Stimulated activated CD8-positive, alpha-beta memory T cell treated with anti-CD3 and anti-CD28 coated beads, Interleukin-15, amount 100 ng/mL, for 48 hours (primary cell): ENCODE data around the gene SUPT6H.
"Not testable (repeated sequence)": the region's sequence is repeated elsewhere in the genome, so short reads cannot be mapped to it uniquely, and the experiment has no call there.

Experiments used
- DNase-seq, 2 donors: peaks; one replicate each; pipeline ENCODE4 v3.0.0-alpha.2; 2020; ENCODE audit warnings: low read depth in 2 of 2

SUPT6H gene

DNA sequence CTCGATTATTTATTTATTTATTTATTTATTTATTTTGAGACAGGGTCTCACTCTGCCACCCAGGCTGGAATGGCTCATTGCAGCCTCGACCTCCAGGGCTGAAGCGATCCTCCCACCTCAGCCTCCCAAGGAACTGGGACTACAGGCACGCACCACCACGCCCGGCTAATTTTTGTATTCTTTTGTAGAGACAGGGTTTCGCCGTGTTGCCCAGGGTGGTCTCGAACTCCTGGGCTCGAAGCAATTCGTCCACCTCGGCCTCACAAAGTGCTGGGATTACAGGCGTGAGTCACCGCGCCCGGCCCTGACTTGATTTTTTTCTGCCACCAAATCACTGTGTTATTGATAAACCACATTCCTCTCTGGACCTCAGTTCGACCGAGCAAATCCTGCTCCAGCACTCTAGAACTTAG, 57.0 kb downstream of the SUPT6H start:
- no peak for DNase-seq

DNA sequence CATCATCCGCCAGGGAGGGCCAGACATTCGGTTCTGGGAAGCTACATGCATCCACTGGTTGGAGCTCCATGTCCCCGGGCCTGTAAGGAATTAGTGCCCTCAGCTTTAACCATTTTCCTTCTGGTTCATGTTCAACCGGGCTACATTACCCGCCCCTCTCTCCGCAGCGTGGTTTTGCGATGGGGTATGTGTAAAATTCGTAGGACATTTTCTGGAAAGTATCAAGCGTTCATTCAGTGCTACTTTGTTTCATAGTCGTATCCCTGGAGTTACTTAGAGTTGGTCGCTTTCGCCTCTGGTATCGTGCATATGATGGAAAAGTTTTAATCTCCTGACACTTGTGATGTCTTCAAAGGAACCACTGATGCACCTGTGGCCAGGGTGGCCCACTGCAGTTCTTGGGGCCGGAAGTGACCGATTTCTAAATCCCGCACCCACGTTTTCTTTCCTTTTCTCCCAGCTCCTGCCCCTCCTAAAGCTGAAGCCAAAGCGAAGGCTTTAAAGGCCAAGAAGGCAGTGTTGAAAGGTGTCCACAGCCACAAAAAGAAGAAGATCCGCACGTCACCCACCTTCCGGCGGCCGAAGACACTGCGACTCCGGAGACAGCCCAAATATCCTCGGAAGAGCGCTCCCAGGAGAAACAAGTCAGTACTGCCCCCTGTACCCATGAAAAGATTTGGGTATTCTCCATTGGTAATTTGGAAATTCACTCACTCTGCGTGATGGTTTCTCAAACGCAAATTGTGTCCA, 58.4 kb downstream of the SUPT6H start:
- peak in 1 of 2 donors; percentile 32 for DNase-seq

DNA sequence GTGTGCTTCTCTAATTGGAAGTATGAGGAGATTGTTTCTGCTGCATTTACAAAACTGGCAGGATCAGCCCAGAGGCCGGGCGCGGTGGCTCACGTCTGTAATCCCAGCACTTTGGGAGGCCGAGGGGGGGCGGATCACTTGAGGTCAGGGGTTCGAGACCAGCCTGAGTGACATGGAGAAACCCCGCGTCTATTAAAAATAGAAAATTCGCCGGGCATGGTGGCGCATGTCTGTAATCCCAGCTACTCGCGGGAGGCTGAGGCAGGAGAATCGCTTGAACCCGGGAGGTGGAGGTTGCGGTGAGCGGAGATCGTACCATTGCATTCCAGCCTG, 59.0 kb downstream of the SUPT6H start:
- DNase-seq, result not testable (repeated sequence)

DNA sequence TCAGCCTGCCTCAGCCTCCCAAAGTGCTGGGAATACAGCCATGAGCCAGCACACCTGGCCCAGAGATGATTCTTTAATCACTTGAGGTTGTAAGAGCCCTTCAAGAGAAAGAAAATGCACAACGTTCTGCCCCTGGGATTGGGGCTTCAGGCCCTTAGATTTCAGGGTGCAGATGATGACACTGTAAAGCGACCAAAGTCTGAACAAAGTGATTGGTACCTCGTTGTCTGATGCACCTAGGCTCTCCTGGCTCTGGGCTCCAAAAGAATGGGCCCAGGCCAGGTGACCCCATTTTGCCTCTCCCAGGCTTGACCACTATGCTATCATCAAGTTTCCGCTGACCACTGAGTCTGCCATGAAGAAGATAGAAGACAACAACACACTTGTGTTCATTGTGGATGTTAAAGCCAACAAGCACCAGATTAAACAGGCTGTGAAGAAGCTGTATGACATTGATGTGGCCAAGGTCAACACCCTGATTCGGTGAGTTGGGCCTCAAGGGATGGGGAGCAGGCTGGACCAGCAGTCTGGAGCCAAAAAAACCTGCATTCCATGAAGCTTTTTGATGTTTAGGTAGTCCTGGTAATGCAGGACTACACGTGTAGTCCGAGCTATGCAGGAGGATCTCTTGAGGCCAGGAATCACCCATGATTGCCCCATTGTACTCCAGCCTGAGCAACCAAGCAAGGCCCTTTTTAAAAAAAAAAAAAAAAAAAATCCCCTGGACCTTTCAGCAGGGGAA, 60.6 kb downstream of the SUPT6H start:
- no peak for DNase-seq

DNA sequence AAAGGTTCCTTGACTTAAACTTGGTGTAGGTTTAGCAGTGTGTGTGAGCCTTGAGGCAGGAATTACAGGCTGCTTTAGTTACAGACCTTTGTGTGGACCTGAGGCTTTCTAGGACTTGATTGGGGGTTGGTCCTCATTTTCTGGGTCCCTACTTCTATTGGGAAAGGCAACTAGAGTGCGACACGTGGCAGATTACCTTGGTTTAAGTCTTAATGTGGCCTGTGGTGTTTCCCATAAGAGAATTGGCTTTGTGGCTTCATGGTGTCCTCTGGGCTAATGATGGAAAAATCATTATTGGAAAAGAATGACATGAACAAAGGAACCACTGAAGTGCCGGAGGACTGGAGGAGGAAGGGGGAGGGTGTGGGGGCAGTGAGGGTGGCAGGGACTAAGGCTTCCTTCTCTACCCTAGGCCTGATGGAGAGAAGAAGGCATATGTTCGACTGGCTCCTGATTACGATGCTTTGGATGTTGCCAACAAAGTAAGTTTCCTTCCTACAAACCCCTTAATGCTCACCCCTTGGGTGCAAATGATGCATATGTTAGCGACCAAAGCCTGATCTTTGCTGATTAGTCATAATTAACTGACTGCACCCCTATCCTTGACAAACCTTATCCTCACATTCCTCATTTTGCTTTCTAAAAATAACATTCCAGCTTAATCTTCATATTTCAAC, 61.3 kb downstream of the SUPT6H start:
- no peak for DNase-seq

DNA sequence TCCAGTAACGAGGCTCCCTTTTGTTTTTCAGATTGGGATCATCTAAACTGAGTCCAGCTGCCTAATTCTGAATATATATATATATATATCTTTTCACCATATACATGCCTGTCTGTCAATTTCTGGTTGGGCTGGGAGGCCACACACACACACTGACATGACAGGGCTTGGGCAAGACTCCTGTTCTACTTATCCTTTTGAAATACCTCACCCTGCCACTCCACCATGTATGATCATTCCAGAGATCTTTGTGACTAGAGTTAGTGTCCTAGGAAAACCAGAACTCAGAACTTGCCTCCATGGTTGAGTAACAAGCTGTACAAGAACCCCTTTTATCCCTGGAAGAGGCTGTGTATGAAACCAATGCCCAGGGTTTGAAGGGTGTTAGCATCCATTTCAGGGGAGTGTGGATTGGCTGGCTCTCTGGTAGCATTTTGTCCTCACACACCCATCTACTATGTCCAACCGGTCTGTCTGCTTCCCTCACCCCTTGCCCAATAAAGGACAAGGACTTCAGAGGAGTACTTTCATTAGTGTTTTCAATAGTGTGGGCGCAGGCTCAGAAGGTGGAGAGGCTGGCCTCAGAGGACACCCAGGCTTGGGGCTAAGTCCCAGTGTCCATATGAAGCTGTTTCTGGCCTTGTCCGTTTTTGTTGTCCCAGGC, 62.0 kb downstream of the SUPT6H start:
- DNase-seq, result not testable (repeated sequence)

DNA sequence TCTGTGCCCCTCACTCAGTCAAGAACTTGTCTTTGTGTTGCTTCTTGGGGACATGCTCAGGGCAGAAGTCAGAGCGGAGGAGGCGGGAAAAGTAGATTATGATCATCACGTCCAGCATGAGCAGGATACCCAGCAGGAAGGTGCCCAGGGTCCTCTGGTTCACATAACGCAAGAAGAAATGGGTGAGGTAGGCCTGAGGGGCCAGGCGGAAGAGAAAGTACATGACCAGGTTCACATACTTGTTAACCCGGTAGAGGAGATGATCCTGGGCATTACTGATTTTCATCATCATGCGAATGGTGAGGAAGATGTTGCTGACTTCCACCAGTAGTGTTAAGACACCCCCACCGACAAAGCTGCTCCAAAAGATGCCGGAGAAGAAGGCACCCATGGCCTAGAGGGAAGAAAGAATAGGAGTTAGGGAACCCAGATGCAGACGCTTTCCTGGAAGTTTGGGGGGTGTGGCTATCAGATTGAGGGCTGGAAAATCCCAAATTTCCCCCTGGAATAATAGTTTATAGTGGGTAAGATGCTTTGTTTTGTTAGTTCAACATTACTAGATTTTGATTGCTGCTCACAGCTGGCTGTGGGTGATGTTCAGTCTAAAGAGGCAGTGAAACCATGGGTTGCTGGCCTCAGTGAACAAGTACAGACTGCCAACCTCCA, 62.6 kb downstream of the SUPT6H start:
- DNase-seq, result no peak

DNA sequence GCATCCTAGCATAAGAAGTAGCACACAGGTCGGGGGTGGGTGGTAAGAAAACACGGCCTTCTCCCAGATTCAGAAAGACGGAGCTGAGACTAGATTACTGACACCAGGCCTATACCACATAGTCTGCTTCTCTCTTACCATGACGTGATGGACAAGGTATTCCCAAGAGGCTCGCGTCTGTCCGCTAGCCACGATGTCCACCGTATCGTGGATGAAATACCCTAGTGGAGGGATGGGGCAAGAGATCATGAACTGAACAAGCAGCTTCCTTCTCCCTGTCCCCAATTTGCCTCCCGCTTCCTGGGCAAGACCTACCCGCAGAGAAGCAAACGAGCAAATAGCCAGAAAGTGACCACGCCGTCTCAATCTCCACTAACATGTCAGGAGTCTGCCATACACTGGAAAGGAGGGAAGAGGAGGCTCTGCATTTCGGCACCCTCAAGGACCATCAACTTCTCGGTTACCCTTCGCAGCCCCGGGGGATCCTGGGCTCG, 63.2 kb downstream of the SUPT6H start:
- no peak for DNase-seq

DNA sequence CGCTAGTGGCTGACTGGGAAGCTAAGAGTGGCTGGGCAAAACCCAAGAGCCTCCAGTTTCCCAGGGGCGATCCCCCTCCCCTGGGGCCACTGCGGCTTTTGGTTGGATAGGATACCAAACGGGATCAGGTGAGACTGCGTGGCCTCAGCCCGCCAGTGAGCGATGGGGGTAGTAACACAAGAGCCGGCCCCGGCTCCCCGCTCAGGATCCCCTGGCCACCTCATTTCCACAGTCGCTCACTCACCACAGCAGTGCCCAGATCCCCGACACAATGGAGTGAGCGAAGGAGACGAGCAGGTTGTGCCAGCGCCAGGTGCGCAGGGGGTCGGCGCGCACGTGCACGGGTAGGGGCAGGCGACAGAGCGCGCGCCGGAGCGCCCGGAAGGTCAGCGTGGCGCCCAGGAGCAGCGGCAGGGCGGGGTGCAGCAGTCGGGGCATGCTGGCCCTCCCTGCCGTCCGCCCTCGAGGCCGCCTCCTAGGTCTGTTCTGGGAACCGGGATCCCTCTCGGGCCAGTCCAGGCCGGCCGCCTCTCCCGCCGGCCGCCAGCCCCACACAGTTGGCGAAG, 63.7 kb downstream of the SUPT6H start:
- peak; percentile 54 to 68 for DNase-seq

DNA sequence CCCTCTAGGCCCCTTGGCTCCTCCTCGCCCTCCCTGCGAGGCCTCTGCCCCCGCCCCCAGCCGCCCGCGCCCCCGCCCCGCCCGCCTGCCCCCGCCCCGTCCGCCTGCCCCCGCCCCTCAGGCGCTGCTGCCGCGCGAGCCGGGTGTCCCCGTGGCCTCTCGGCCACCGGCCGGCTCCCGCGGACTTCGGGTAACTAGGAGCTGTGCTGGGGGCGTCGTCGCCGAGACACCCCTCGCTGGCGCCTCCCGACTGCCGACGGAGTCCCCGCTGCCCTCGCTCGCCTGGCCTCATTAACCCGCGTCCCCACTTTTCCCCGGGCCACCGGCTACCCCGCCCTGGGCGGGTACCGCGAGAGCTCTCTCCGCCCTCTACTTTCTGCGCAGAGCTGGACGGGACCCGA, 64.2 kb downstream of the SUPT6H start, which contains the start of gene TLCD1:
TLCD1 (minus strand) TSS at position 8 of the 401 bp plus-strand sequence. CDS start 136 bp downstream, outside the sequence.
- peak; percentile 67 to 73 for DNase-seq

DNA sequence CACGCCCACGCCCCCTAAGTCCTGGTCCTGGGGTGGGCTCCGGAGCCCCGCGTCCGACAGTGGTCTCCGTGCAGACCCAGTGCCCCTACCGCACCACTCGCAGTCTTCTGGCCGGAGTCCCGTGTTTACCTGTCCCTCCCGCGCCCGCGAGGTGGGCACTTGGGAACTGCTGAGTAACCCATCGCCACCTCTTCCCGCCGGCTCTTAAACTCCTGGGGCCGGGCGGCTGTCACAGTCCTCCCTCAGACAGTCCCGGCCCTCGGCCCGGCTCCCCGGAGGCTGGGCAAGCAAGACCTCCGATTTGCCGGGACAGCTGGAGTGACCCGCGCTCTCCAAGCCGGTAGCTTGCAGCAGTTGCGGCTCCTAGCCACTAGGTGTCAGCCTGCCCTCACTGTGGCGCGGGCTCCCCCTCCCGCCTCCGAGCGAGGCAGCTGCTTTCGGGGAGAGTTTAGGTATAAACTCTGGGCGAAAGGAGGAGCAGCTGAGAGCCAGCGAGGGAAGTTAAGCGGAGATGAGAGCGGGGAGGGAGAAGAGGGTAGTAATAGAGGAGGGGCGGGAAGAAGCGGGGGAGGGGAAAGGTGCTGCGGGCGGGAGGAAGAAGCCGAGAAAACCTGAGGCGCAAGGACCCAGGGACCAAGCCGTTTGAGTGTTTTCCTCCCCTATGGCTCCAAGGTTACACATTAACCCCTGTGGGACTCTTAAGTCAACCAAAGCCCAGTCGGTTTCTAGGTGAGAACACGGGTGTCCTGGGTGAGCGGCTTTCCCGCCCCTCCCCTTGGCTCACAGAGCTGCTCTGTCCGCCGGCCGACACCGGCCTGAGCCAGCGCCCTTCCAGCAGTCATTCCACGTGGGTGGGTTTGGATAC, 64.9 kb downstream of the SUPT6H start:
- peak; percentile 88 for DNase-seq

DNA sequence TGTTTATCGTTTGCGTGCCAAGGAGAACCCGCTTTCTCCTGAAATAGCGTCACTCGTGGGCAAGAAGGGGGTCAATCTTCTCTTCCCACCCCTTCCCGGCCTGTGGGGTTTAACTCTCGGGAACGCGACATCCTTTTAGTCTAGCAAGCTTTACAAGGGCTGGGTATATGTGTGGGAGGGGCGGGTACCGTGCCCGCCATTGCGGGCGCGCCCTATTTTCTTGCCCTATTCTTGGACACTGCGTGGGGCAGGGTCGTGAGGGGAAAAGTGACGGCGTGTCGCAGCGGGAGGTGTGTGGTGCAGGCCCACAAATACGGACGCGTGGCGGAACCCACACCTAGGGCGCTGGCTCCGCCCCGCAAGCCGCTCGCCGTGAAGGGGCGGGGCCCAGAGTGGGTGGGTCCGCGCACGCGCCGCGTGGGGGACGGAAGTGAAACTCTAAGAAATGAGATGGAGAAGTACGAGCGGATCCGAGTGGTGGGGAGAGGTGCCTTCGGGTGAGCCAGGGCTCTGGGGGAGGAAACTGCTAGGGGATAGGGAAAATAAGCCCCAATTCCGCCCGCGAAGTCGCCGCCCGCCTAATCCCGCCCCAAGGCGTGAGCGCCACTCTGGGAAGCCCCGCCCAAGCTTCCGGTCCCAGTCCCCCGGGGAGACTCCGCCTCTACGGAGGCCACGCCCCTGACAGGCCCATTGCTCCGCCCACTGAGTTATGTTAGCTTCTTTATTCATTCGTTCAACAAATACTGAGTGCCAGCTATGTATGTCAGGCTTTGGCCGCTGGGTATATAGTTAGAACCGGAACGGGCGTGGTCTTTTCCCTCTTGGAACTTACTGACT, 66.6 kb downstream of the SUPT6H start, which contains the start of gene NEK8:
NEK8 (plus strand) TSS at position 425 of the 837 bp plus-strand sequence; CDS start at position 451, 26 bp downstream.
- DNase-seq, result peak; percentile 93 to 94

DNA sequence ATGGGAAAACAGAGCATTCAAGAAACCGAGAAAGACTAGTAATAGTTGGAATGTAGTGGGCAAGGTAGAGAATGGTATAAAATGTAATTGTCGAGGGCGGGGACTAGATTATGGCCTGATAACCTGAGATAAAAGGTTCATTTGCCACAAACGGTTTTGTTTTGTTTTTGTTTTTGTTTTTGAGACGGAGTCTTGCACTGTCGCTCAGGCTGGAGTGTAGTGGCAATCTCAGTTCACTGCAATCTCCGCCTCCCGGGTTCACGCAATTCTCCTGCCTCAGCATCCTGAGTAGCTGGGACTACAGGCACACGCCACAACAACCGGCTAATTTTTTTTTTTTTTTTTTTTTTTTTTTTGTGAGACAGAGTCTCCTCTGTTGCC, 67.9 kb downstream of the SUPT6H start:
- DNase-seq, result no peak

DNA sequence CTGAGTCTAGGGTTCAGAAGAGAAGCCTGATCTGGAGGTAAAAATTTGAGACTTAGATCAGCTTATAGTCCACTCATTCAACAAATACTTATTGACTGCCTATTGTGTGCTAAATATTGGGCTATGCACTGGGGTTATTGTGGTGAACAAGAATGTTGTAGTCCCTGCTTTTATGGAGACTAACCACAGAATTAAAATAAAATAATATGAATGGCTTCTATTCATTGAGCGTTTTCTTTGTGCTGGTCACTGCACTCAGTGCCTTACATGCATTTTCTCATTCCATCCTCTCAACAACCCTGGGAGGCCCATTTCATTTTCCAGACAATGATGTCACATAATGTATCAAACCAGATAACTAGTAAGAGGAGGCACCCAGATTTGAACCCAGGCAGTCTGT, 71.3 kb downstream of the SUPT6H start:
- DNase-seq, result no peak

DNA sequence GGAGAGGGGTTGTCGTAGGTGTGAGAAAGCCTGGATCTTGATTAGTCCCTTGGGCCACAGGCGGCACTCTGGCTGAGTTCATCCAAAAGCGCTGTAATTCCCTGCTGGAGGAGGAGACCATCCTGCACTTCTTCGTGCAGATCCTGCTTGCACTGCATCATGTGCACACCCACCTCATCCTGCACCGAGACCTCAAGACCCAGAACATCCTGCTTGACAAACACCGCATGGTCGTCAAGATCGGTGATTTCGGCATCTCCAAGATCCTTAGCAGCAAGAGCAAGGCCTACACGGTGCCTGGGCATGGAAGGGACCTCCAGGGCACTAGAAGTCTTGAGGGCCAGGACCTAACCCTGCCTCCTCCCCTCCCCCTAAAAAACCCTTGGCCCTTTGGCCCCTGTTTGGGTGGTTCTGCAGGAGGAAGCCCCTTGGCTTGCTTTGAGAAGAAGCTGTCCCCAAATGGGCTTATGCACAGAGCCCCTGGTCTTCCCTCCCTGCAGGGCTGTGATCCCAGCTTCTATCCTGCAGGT, 72.8 kb downstream of the SUPT6H start:
- no peak for DNase-seq

DNA sequence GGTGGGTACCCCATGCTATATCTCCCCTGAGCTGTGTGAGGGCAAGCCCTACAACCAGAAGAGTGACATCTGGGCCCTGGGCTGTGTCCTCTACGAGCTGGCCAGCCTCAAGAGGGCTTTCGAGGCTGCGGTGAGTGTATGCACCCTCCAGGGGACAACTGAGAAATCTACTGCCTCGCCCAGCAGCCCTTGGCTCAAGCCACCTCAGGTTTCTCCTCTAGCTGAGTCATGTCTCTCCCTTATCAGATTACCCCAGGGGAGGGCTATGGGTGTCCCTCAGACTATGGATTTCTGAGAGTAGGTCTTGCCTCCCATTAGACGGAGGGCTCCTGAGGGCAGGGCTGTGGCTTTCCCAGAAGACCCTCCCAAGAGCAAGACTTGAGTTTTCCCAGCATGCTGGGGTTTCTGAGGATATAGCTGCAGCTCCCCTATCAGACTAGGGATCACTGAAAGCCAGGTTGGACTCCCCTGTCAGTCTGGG, 73.3 kb downstream of the SUPT6H start:
- no peak for DNase-seq

DNA sequence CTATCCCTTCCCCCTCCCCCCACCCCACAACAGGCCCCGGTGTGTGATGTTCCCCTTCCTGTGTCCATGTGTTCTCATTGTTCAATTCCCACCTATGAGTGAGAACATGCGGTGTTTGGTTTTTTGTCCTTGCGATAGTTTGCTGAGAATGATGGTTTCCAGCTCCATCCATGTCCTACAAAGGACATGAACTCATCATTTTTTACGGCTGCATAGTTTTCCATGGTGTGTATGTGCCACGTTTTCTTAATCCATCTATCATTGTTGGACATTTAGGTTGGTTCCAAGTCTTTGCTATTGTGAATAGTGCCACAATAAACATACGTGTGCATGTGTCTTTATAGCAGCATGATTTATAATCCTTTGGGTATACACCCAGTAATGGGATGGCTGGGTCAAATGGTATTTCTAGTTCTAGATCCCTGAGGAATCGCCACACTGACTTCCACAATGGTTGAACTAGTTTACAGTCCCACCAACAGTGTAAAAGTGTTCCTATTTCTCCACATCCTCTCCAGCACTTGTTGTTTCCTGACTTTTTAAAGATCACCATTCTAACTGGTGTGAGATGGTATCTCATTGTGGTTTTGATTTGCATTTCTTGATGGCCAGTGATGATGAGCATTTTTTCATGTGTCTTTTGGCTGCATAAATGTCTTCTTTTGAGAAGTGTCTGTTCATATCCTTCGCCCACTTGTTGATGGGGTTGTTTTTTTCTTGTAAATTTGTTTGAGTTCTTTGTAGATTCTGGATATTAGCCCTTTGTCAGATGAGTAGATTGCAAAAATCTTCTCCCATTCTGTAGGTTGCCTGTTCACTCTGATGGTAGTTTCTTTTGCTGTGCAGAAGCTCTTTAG, 74.1 kb downstream of the SUPT6H start:
- not testable (repeated sequence) for DNase-seq

DNA sequence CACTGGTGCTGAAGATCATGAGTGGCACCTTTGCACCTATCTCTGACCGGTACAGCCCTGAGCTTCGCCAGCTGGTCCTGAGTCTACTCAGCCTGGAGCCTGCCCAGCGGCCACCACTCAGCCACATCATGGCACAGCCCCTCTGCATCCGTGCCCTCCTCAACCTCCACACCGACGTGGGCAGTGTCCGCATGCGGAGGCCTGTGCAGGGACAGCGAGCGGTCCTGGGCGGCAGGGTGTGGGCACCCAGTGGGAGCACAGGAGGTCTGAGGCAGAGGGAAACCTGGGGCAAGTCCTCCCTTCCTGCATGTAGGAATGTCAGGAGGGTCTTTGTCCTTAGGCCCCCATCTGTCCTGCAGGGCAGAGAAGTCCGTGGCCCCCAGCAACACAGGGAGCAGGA, 75.3 kb downstream of the SUPT6H start:
- no peak for DNase-seq
